RCC 7860 (cell line): ENCODE measurements around the gene SSPN.

Source experiments
- DNase-seq: peaks from one replicate; pipeline ENCODE4 v3.0.0-alpha.2; 2015; ENCODE audit warnings: low spot score
- FAIRE-seq: peaks from 2 replicates; lab custom pipeline; 2012; peaks lifted over from hg19 to GRCh38; lab: Jason Lieb, UNC

SSPN gene

GRCh38 chr12:26185532-26186320, 9.6 kb upstream of the SSPN start:
- DNase-seq (peak; percentile 17), FAIRE-seq (no peak)

- no peak for DNase-seq
Observed at GRCh38 chr12:26187014-26187798, 8.2 kb upstream of the SSPN start.

GRCh38 chr12:26188127-26188526, 7.2 kb upstream of the SSPN start:
- FAIRE-seq (no peak), DNase-seq (peak; percentile 32)

More at GRCh38 chr12:26187014-26187798, 8.2 kb upstream of the SSPN start:
- no peak for FAIRE-seq

- FAIRE-seq, result no peak
- DNase-seq, result no peak
Observed at GRCh38 chr12:26188641-26189040, 6.7 kb upstream of the SSPN start.

GRCh38 chr12:26192142-26192541, 3.2 kb upstream of the SSPN start:
- FAIRE-seq, result no peak
- no peak for DNase-seq

- DNase-seq (no peak), FAIRE-seq (no peak)
Observed at GRCh38 chr12:26193539-26193938, 1.8 kb upstream of the SSPN start.

GRCh38 chr12:26195641-26196420, 458 bp downstream of the SSPN start:
- FAIRE-seq (no peak), DNase-seq (no peak)

- DNase-seq (no peak), FAIRE-seq (no peak)
Observed at GRCh38 chr12:26196421-26196716, 996 bp downstream of the SSPN start.

- FAIRE-seq (no peak), DNase-seq (no peak)
Observed at GRCh38 chr12:26197832-26198231, 2.5 kb downstream of the SSPN start.

GRCh38 chr12:26198742-26199141, 3.4 kb downstream of the SSPN start:
- DNase-seq, result no peak
- FAIRE-seq, result no peak

GRCh38 chr12:26203167-26203780, 7.9 kb downstream of the SSPN start:
- DNase-seq (no peak), FAIRE-seq (no peak)

GRCh38 chr12:26204612-26205289, 9.4 kb downstream of the SSPN start:
- FAIRE-seq, result no peak
- DNase-seq, result no peak

- FAIRE-seq, result no peak
- DNase-seq, result no peak
Observed at GRCh38 chr12:26205298-26205697, 9.9 kb downstream of the SSPN start.

GRCh38 chr12:26205941-26206340, 10.6 kb downstream of the SSPN start:
- FAIRE-seq (no peak), DNase-seq (no peak)

GRCh38 chr12:26211331-26211730, 16.0 kb downstream of the SSPN start:
- no peak for DNase-seq
- FAIRE-seq, result no peak

GRCh38 chr12:26212396-26212795, 17.0 kb downstream of the SSPN start:
- no peak for DNase-seq
- FAIRE-seq, result no peak

- FAIRE-seq, result no peak
- no peak for DNase-seq
Observed at GRCh38 chr12:26212988-26213387, 17.6 kb downstream of the SSPN start.

- no peak for DNase-seq
- no peak for FAIRE-seq
Observed at GRCh38 chr12:26214121-26214520, 18.7 kb downstream of the SSPN start.

- FAIRE-seq (no peak), DNase-seq (no peak)
Observed at GRCh38 chr12:26219736-26220135, 24.4 kb downstream of the SSPN start.

- DNase-seq, result no peak
- no peak for FAIRE-seq
Observed at GRCh38 chr12:26224657-26225056, 29.3 kb downstream of the SSPN start.

- DNase-seq, result no peak
- no peak for FAIRE-seq
Observed at GRCh38 chr12:26226122-26226521, 30.7 kb downstream of the SSPN start.
